Right lobe of liver (tissue), 6 donors: Measurements from ENCODE around the gene CDA. TPM values are rescaled to one million over a fixed set of nuclear protein-coding genes. Genes with fewer than 3 reads are reported as not detected.

Experiments
- ATAC-seq, 4 donors: fragments of 200-7000 bp; cut with Tn5 transposase; one replicate each; pipeline ENCODE4 v1.9.1; 2020; ENCODE audit warnings: mild to moderate bottlenecking in 4 of 4, moderate library complexity in 4 of 4
- DNase-seq, 3 donors: peaks; one replicate each; pipeline ENCODE4 v3.0.0-alpha.2; 2020
- H3K27ac ChIP-seq, 3 donors: fragments of 200-600 bp; one replicate each; pipeline ENCODE4 v1.8.0; 2022
- H3K27me3 ChIP-seq, 2 donors: fragments of 200-600 bp; one replicate each; pipeline ENCODE4 v1.8.0; 2022
- H3K36me3 ChIP-seq, 4 donors: fragments of 200-600 bp; sonication (generic) in 1 of 4; one replicate each; pipeline versions ENCODE4 v1.5.1 to v1.8.0; 2017 to 2022; ENCODE audit warnings: control low read depth in 1 of 4
- H3K4me1 ChIP-seq, 4 donors: fragments of 200-600 bp; sonication (generic) in 1 of 4; one replicate each; pipeline versions ENCODE4 v1.5.1 to v1.8.0; 2017 to 2022; ENCODE audit warnings: control low read depth in 1 of 4
- H3K4me3 ChIP-seq, 3 donors: fragments of 200-600 bp; one replicate each; pipeline ENCODE4 v1.8.0; 2022
- H3K9me3 ChIP-seq, 4 donors: fragments of 200-600 bp; sonication (generic) in 1 of 4; one replicate each; pipeline versions ENCODE4 v1.5.1 to v1.8.0; 2017 to 2022; ENCODE audit warnings: control low read depth in 1 of 4
- POLR2A ChIP-seq: fragments of 450-650 bp; IDR thresholded peaks from one replicate; pipeline ENCODE4 v1.6.1; 2017; ENCODE audit warnings: antibody characterized with exemption, mild to moderate bottlenecking
- WGBS: methylation state at CpG from one replicate; pipeline ENCODE4 v1.1.6; 2018; ENCODE audit warnings: low coverage, low lambda C conversion rate; ENCODE audit not compliant: insufficient coverage; ENCODE audit errors: missing lambda C conversion rate; 5-methylcytosine and 5-hydroxymethylcytosine counted together
- intact Hi-C, 2 donors: fragments of 100-400 bp; cut with DNase I; formaldehyde crosslinking; loops; one replicate each; pipeline versions ENCODE4 v1.11.2 to v1.14.1; 2022
- total RNA-seq, 6 experiments: library from RNA; depleted of rRNA in 2 of 6; stranded (reverse); fragments of >200 nt in 2 of 6; fragmentation: NEBNext Ultra II Directional in 3 of 6; extraction: Animal tissue kit (Norgen Biotek cat#: 25700) in 3 of 6; gene quantifications; one replicate each; pipeline versions ENCODE4 v1.1.0 to v1.2.4, GENCODE V29; 2016 to 2023
- TF ChIP-seq, protein P1 (sequence below), 4 donors: fragments of 200-600 bp in 3 of 4; fragments of 450-650 bp in 1 of 4; IDR thresholded peaks; one replicate each; pipeline versions ENCODE4 v1.5.1 to v1.8.0; 2016 to 2022; ENCODE audit warnings: antibody characterized with exemption in 4 of 4, mild to moderate bottlenecking in 2 of 4
- donor health status: DM: no; HTN: yes; CAD: no.
- donor health status: DM: no; HTN: no; CAD: no.
- donor health status: DM: no; HTN: no; CAD: no.
- donor health status: DM: no; HTN: yes; CAD: no.
- donor health status: DM: no; HTN: yes; CAD: no.

The CDA gene
- total RNA-seq, 6 experiments from 2014 or later: 12.6 to 33.8 (median 24.5) TPM

DNA sequence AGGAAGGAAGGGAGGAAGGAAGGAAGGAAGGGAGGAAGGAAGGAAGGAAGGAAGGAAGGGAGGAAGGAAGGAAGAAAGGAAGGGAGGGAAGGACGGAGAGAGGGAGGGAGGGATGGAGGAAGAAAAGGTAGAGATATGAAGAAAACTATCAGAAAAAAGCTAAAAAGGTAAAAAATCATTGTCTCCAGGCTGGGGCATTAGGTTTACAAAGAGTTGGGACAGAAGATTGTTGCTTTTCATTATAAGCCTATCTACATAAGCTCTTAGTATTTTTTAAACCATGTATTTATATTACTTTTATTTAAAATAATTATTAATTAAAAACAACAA, 37.2 kb downstream of the CDA start:
- DNase-seq (no peak), ATAC-seq (no peak)
- Histone ChIP-seq H3K9me3 (no peaks in the 10 kb centered on the region), H3K4me1 (no peaks in the 10 kb centered on the region), H3K36me3 (no peaks in the 10 kb centered on the region), H3K4me3 (no peak overlapping the region), H3K27me3 (no peaks in the 10 kb centered on the region), H3K27ac (no peak overlapping the region)
- WGBS: 57% methylated on average over 1 of the region's 1 CpG
- TF ChIP-seq POLR2A: no peak
- TF ChIP-seq, protein P1, sequence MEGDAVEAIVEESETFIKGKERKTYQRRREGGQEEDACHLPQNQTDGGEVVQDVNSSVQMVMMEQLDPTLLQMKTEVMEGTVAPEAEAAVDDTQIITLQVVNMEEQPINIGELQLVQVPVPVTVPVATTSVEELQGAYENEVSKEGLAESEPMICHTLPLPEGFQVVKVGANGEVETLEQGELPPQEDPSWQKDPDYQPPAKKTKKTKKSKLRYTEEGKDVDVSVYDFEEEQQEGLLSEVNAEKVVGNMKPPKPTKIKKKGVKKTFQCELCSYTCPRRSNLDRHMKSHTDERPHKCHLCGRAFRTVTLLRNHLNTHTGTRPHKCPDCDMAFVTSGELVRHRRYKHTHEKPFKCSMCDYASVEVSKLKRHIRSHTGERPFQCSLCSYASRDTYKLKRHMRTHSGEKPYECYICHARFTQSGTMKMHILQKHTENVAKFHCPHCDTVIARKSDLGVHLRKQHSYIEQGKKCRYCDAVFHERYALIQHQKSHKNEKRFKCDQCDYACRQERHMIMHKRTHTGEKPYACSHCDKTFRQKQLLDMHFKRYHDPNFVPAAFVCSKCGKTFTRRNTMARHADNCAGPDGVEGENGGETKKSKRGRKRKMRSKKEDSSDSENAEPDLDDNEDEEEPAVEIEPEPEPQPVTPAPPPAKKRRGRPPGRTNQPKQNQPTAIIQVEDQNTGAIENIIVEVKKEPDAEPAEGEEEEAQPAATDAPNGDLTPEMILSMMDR (IDR thresholded peaks at IDR 0.05): no peak
- intact Hi-C loops: no loop called here

DNA sequence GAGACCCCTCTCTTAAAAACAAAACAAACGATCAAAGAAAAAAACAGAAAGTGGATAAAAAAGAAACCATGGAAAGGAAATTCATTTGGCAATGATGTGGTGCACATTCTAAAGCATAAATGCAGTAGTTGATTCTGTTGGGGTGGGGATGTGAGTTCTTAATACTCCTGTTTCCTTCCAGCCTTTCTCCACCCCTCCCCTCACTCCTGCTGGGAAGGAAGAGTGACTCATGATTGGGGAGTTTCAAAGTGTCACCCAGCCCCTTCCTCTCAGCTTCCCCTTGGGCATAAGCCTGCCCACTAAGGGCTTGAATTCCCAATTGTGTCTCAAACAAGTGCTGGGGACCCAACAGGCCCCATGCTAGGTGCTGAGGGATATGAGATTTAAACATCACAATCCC, 37.6 kb downstream of the CDA start:
- no peaks in the 10 kb centered on the region for H3K9me3 ChIP-seq
- intact Hi-C loops: no loop called here
- TF ChIP-seq, protein P1 (IDR thresholded peaks at IDR 0.05): no peak
- TF ChIP-seq POLR2A: no peak
- H3K27ac ChIP-seq: no peak overlapping the region
- H3K27me3 ChIP-seq: no peaks in the 10 kb centered on the region
- no peaks in the 10 kb centered on the region for H3K36me3 ChIP-seq
- DNase-seq (no peak), ATAC-seq (no peak)
- 38% methylated on average over 1 of the region's 1 CpG for WGBS
- no peaks in the 10 kb centered on the region for H3K4me1 ChIP-seq
- no peak overlapping the region for H3K4me3 ChIP-seq

DNA sequence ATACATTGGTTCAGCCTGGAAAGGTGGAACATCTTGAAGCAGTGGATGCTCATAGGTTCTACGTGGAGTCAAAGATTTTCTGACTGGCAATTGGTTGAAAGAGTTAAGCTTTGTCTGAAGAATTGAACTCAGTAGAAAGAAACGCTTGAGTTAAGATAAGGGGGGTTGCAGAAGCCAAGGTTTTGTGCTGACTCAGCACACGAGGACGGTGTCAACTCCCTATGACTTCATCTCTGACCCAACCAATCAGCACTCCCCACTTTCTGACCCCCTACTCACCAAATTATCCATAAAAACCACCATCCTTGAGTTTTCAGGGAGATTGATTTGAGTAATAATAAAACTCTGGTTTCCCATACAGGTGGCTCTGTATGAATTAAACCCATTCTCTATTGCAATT, 41.8 kb downstream of the CDA start:
- no peak for ATAC-seq

DNA sequence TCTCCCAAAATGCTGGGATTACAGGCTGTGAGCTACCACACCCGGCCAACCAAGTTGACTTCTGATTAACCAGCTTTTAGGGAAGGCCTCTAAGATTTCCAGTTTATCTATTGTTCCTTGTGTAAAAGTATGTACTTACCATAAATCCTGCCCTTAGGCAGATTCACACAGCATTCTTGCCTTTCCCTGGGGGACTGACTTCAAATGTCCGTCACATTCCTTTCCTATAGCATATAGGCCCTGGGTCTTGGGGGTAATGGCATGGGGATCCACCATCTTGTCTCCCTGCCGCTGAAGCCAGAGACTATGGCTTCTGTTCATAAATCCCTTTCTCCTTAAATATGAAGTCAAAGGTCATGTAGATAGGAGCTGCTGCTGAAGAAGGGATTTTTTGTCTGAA, 43.5 kb downstream of the CDA start:
- intact Hi-C loops: no loop called here

More for the DNA sequence above, 41.8 kb downstream of the CDA start:
- Histone ChIP-seq H3K4me1 (peaks cover 0 to 19% (median 9%) of the 10 kb centered on the region in 4 donors), H3K4me3 (no peak overlapping the region), H3K27ac (no peak overlapping the region), H3K9me3 (no peaks in the 10 kb centered on the region), H3K27me3 (no peaks in the 10 kb centered on the region), H3K36me3 (no peaks in the 10 kb centered on the region)
- intact Hi-C loops: no loop called here
- no peak for TF ChIP-seq POLR2A
- TF ChIP-seq, protein P1 (IDR thresholded peaks at IDR 0.05): no peak
- no peak for DNase-seq
- WGBS: 55% methylated on average over 4 of the region's 4 CpGs

More for the DNA sequence above, 43.5 kb downstream of the CDA start:
- DNase-seq (peak in 1 of 3 donors; percentile 3), ATAC-seq (no peak)
- TF ChIP-seq, protein P1 (IDR thresholded peaks at IDR 0.05): no peak
- TF ChIP-seq POLR2A: no peak
- Histone ChIP-seq H3K36me3 (peaks cover 0 to 7% (median 0%) of the 10 kb centered on the region in 4 donors), H3K27ac (no peak overlapping the region), H3K4me3 (no peak overlapping the region), H3K4me1 (peaks cover 0 to 19% (median 9%) of the 10 kb centered on the region in 4 donors), H3K9me3 (no peaks in the 10 kb centered on the region), H3K27me3 (no peaks in the 10 kb centered on the region)
- 90% methylated on average over 2 of the region's 3 CpGs for WGBS
